Measurements from ENCODE around the gene SEMA3G.

Gene SEMA3G

GRCh38 chr3:52458770-52459545 lies 14.1 kb upstream of the SEMA3G start:
- peak overlapping the region; percentile 74 for H3K27ac ChIP-seq
- no peak for DNase-seq (ENCODE audit: low spot score)
- CTCF ChIA-PET, result no interaction called here
- no peak for TF ChIP-seq CTCF (conservative IDR thresholded peaks at IDR 0.05; ENCODE audit: low read depth)
- POLR2A ChIA-PET (ENCODE audit: low non-redundant PET), result no interaction called here

- H3K27ac ChIP-seq, result peak overlapping the region; percentile 89
- ChIA-PET POLR2A (ENCODE audit: low non-redundant PET) (interaction anchor here (0.7 kb wide), 1 partner anchor 689 kb away, joined by 4 read pairs; no protein-coding TSS in a partner anchor), CTCF (interaction anchor here (0.6 to 0.8 kb wide), 2 partner anchors 10 to 46 kb away, joined by 3 to 4 read pairs; no protein-coding TSS in a partner anchor)
- TF ChIP-seq CTCF (conservative IDR thresholded peaks at IDR 0.05; ENCODE audit: low read depth), result no peak
- peak; percentile 22 for DNase-seq (ENCODE audit: low spot score)
Observed at GRCh38 chr3:52458031-52458760, 13.3 kb upstream of the SEMA3G start.

- H3K27ac ChIP-seq, result peak overlapping the region; percentile 89
- ChIA-PET CTCF (interaction anchor here (0.6 to 0.7 kb wide), 3 partner anchors 9 to 15 kb away, joined by 3 to 4 read pairs (median 3); no protein-coding TSS in a partner anchor), POLR2A (ENCODE audit: low non-redundant PET) (no interaction called here)
- DNase-seq (ENCODE audit: low spot score), result no peak
- no peak for TF ChIP-seq CTCF (conservative IDR thresholded peaks at IDR 0.05; ENCODE audit: low read depth)
Observed at GRCh38 chr3:52456800-52457183, 11.9 kb upstream of the SEMA3G start.

- ChIA-PET POLR2A (ENCODE audit: low non-redundant PET) (no interaction called here), CTCF (interaction anchor here (0.5 to 0.6 kb wide), 2 partner anchors 16 to 107 kb away, joined by 3 to 4 read pairs; no protein-coding TSS in a partner anchor)
- DNase-seq (ENCODE audit: low spot score), result peak; percentile 17
- H3K27ac ChIP-seq, result peak overlapping the region; percentile 89
- no peak for TF ChIP-seq CTCF (conservative IDR thresholded peaks at IDR 0.05; ENCODE audit: low read depth)
Observed at GRCh38 chr3:52456169-52456799, 11.4 kb upstream of the SEMA3G start.

GRCh38 chr3:52455283-52456168 lies 10.6 kb upstream of the SEMA3G start, which contains the start of gene NISCH:
Gene NISCH (plus strand): TSS chr3:52455604. CDS start chr3:52455642, 38 bp downstream.
- POLR2A ChIA-PET (ENCODE audit: low non-redundant PET), result no interaction called here

More at GRCh38 chr3:52455283-52456168, 10.6 kb upstream of the SEMA3G start, which contains the start of gene NISCH:
- no peak for TF ChIP-seq CTCF (conservative IDR thresholded peaks at IDR 0.05; ENCODE audit: low read depth)
- CTCF ChIA-PET, result interaction anchor here (0.5 kb wide), 1 partner anchor 106 kb away, joined by 3 read pairs; no protein-coding TSS in a partner anchor
- H3K27ac ChIP-seq, result peak within 1 kb of the TSS; percentile 89
- peak; percentile 87 for DNase-seq (ENCODE audit: low spot score)

All from RWPE1 (cell line).